Stomach (tissue), 9 donors: ENCODE results near the gene ARHGAP15. TPM values are rescaled to one million over a fixed set of nuclear protein-coding genes. Genes with fewer than 3 reads are reported as not detected.

Experiments
- DNase-seq, 2 donors: peaks; one replicate each; pipeline versions ENCODE4 v3.0.0 to v3.0.0-alpha.2; 2013 to 2019
- H3K27ac ChIP-seq, 5 donors: fragments of 200-600 bp in 4 of 5; sonication (generic) in 4 of 5; one replicate each; pipeline ENCODE4 v1.5.1; 2013 to 2019; ENCODE audit warnings: mild to moderate bottlenecking in 1 of 5, moderate library complexity in 1 of 5
- H3K27me3 ChIP-seq, 3 donors: fragments of 200-600 bp; sonication (generic); one replicate each; pipeline ENCODE4 v1.5.1; 2017 to 2019; ENCODE audit warnings: mixed run types in 1 of 3
- H3K36me3 ChIP-seq, 4 donors: fragments of 200-600 bp; sonication (generic); 1 replicate in 3 of 4; 2 replicates in 1 of 4; pipeline ENCODE4 v1.5.1; 2016 to 2019
- H3K4me1 ChIP-seq, 4 donors: fragments of 200-600 bp; sonication (generic); one replicate each; pipeline ENCODE4 v1.5.1; 2016 to 2019
- H3K4me3 ChIP-seq, 4 donors: fragments of 200-600 bp; sonication (generic) in 3 of 4; one replicate each; pipeline ENCODE4 v1.5.1; 2016 to 2019; ENCODE audit warnings: mild to moderate bottlenecking in 1 of 4
- H3K9me3 ChIP-seq, 4 donors: fragments of 200-600 bp; sonication (generic); one replicate each; pipeline ENCODE4 v1.5.1; 2016 to 2019
- EP300 ChIP-seq: sonication (generic); formaldehyde crosslinking; IDR thresholded peaks from one replicate; pipeline ENCODE4 v1.6.1; 2017; ENCODE audit warnings: antibody characterized with exemption
- POLR2A ChIP-seq, 4 donors: fragments of 450-650 bp; IDR thresholded peaks; one replicate each; pipeline ENCODE4 v1.6.1; 2016; ENCODE audit warnings: antibody characterized with exemption in 4 of 4, control low read depth in 2 of 4, mild to moderate bottlenecking in 1 of 4, moderate library complexity in 1 of 4
- POLR2AphosphoS5 ChIP-seq, 3 donors: sonication (generic); formaldehyde crosslinking; IDR thresholded peaks; one replicate each; pipeline ENCODE4 v1.6.1; 2016; ENCODE audit warnings: antibody characterized with exemption in 3 of 3
- WGBS, 5 donors: extraction: QIAGEN DNeasy Blood & Tissue Kit in 3 of 5; methylation state at CpG; one replicate each; pipeline versions ENCODE4 v1.1.5 to v1.1.7; 2013 to 2018; 5-methylcytosine and 5-hydroxymethylcytosine counted together
- intact Hi-C: fragments of 100-400 bp; cut with DNase I; formaldehyde crosslinking; loops from one replicate; pipeline ENCODE4 v1.15.1; 2023; ENCODE audit warnings: low total_unique reads
- polyA plus RNA-seq, 3 donors: library from polyadenylated mRNA; stranded (reverse); fragments of 200-250 nt; gene quantifications; one replicate each; pipeline ENCODE4 v1.2.3, GENCODE V29; 2013
- total RNA-seq, 5 donors: library from RNA; depleted of rRNA; stranded (reverse); fragments of >200 nt; gene quantifications; one replicate each; pipeline versions ENCODE4 v1.1.0 to v1.2.3, GENCODE V29; 2014 to 2016
- TF ChIP-seq, protein P1 (sequence below), 7 experiments: fragments of 450-650 bp in 4 of 7; fragments of 200-600 bp in 3 of 7; sonication (generic) in 3 of 7; IDR thresholded peaks; one replicate each; pipeline ENCODE4 v1.5.1; 2016 to 2019; ENCODE audit warnings: antibody characterized with exemption in 7 of 7, control low read depth in 2 of 7, mild to moderate bottlenecking in 1 of 7
- donor health status: healthy with polysubstance abuse.
- donor health status: Bipolar disorder and iron deficiency.
- donor health status: healthy.

The ARHGAP15 gene
- total and polyA plus RNA-seq, 8 donors, result 1.8 to 66.3 (median 6.8) TPM; not detected in 1

DNA sequence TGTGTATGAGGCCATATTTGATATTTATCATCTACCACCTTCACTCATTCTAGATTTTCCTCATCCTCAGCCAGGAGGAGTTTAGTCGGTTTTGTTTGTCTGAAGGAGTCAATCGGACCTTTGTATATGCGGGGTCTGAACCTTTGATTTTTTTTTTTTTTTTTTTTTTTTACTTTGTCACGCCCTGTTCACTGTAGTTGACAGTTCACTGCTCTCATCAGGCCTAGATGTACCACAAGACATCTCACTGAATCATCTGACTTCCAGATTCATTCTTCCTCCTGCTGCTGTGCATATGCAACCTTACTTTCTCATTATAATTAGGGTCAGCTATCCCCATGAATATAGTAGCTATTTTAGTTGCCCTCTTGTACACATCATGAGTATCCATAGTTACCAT lies 133.2 kb downstream of the ARHGAP15 start:
- intact Hi-C loops, result no loop called here
- H3K27ac ChIP-seq, result peak overlapping the region in 2 of 5 donors; percentile 23 to 30
- peaks cover 0 to 13% (median 0%) of the 10 kb centered on the region in 4 donors for H3K4me1 ChIP-seq

DNA sequence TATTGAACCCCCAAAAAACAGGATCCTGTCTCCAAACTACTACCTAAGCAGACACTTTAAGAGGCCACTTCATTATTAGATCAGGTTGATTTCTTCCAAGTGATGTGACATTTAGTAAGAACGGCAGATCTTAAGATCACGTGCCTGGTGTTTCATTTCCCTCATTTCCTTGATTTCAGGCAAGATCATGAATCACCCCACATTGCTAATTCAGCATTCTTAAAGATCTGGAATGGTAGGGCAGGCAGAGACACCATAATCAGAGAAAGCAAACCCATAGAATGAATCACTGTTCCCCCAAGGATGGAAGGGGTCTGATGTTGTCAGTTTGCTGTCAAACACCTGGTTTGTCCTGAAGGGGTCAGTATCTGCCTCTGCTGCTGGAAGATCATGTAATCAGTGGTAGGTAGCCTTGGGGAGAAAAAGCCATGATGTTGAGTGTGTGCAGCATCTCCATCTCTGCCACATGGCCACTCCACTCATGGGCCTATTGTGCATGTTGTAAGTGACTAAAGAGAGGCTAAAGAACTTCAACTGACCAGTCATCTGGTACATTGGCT lies 133.9 kb downstream of the ARHGAP15 start:
- TF ChIP-seq POLR2AphosphoS5 (IDR thresholded peaks at IDR 0.05) (no peak), POLR2A (IDR thresholded peaks at IDR 0.05) (no peak), EP300 (no peak)
- TF ChIP-seq, protein P1, sequence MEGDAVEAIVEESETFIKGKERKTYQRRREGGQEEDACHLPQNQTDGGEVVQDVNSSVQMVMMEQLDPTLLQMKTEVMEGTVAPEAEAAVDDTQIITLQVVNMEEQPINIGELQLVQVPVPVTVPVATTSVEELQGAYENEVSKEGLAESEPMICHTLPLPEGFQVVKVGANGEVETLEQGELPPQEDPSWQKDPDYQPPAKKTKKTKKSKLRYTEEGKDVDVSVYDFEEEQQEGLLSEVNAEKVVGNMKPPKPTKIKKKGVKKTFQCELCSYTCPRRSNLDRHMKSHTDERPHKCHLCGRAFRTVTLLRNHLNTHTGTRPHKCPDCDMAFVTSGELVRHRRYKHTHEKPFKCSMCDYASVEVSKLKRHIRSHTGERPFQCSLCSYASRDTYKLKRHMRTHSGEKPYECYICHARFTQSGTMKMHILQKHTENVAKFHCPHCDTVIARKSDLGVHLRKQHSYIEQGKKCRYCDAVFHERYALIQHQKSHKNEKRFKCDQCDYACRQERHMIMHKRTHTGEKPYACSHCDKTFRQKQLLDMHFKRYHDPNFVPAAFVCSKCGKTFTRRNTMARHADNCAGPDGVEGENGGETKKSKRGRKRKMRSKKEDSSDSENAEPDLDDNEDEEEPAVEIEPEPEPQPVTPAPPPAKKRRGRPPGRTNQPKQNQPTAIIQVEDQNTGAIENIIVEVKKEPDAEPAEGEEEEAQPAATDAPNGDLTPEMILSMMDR (IDR thresholded peaks at IDR 0.05), result no peak
- H3K4me3 ChIP-seq, result no peak overlapping the region
- no peaks in the 10 kb centered on the region for H3K36me3 ChIP-seq
- H3K27me3 ChIP-seq, result no peaks in the 10 kb centered on the region
- intact Hi-C loops, result no loop called here
- no peaks in the 10 kb centered on the region for H3K9me3 ChIP-seq
- peaks cover 0 to 13% (median 0%) of the 10 kb centered on the region in 4 donors for H3K4me1 ChIP-seq
- WGBS, 5 donors, result 85 to 93% (median 91%) methylated on average over 2 of the region's 2 CpGs
- no peak for DNase-seq
- no peak overlapping the region for H3K27ac ChIP-seq

More for the DNA sequence above, 133.2 kb downstream of the ARHGAP15 start:
- no peak overlapping the region for H3K4me3 ChIP-seq
- 76 to 88% (median 86%) methylated on average over 4 of the region's 4 CpGs for WGBS, 5 donors
- TF ChIP-seq EP300 (no peak), POLR2A (IDR thresholded peaks at IDR 0.05) (no peak), POLR2AphosphoS5 (IDR thresholded peaks at IDR 0.05) (no peak)
- TF ChIP-seq, protein P1 (IDR thresholded peaks at IDR 0.05), result no peak
- no peaks in the 10 kb centered on the region for H3K36me3 ChIP-seq
- no peak for DNase-seq
- H3K27me3 ChIP-seq, result no peaks in the 10 kb centered on the region
- H3K9me3 ChIP-seq, result no peaks in the 10 kb centered on the region

DNA sequence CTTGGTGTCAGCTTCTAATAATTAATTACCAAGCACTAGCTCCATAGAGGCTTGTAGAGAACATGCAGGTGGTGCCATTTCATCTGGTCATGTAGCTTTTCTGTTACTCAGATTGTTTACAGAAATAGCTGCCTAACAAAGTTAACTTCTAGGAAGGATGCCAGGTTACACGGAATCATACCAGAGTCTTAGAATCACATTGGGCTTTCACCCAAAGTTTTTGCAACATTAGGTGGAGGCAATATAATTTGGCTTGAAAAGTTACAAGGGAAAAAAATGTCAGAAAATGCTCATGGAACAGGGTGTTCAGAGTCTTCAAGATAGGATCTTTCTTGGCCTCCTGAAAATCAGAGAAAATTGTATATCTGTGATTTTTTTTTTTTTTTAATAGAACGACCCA lies 135.6 kb downstream of the ARHGAP15 start:
- Histone ChIP-seq H3K9me3 (no peaks in the 10 kb centered on the region), H3K4me3 (no peak overlapping the region), H3K27ac (no peak overlapping the region), H3K27me3 (no peaks in the 10 kb centered on the region), H3K36me3 (no peaks in the 10 kb centered on the region), H3K4me1 (no peaks in the 10 kb centered on the region)
- 31 to 40% (median 37%) methylated on average over 2 of the region's 2 CpGs for WGBS, 5 donors
- intact Hi-C loops, result no loop called here
- no peak for TF ChIP-seq EP300
- TF ChIP-seq POLR2AphosphoS5 (IDR thresholded peaks at IDR 0.05), result peak in 1 of 3 donors; percentile 24
- TF ChIP-seq, protein P1 (IDR thresholded peaks at IDR 0.05), result no peak
- no peak for TF ChIP-seq POLR2A (IDR thresholded peaks at IDR 0.05)
- peak in 1 of 2 donors; percentile 49 for DNase-seq

DNA sequence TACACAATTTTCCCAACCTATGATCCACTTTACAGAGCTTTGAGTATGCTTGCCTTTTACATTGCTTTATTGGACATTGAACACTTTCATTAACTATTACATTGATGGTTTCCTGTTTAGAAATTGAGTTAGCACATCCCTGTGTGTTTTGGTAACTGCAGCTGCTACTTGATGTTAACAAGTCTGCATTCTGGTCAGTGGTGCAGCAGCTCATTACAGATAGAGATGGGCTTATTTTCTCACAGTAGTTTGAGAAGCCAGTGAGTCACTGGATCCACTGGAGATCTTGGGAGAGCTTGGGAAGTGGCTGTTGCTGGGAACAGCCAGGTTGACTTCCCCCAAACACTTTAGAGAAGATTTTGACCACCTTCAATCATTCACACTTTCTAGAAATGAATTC lies 150.5 kb downstream of the ARHGAP15 start:
- Histone ChIP-seq H3K9me3 (no peaks in the 10 kb centered on the region), H3K36me3 (no peaks in the 10 kb centered on the region), H3K4me1 (no peaks in the 10 kb centered on the region), H3K27ac (no peak overlapping the region), H3K4me3 (no peak overlapping the region), H3K27me3 (no peaks in the 10 kb centered on the region)
- intact Hi-C loops, result no loop called here
- TF ChIP-seq EP300 (no peak), POLR2A (IDR thresholded peaks at IDR 0.05) (no peak), POLR2AphosphoS5 (IDR thresholded peaks at IDR 0.05) (no peak)
- TF ChIP-seq, protein P1 (IDR thresholded peaks at IDR 0.05), result no peak
- DNase-seq, result no peak
